SK-N-SH (cell line): ENCODE results near the gene ERICH6.

ENCODE experiments used
- ELF1 ChIP-seq: IDR thresholded peaks from 2 replicates; pipeline ENCODE4 v1.4.0; 2012
- GABPA ChIP-seq: IDR thresholded peaks from 2 replicates; pipeline ENCODE4 v1.4.0; 2012; ENCODE audit warnings: low read depth, mild to moderate bottlenecking
- MAX ChIP-seq: IDR thresholded peaks from 2 replicates; pipeline ENCODE4 v1.4.0; 2012; ENCODE audit warnings: low read depth
- PBX3 ChIP-seq: IDR thresholded peaks from 2 replicates; pipeline ENCODE4; 2012
- POLR2AphosphoS5 ChIP-seq: IDR thresholded peaks from 2 replicates; pipeline ENCODE4 v1.6.1; 2012; ENCODE audit warnings: low read depth, low read length
- RAD21 ChIP-seq: IDR thresholded peaks from 2 replicates; pipeline ENCODE4 v1.6.1; 2012; ENCODE audit warnings: mild to moderate bottlenecking, low read length
- SMC3 ChIP-seq: IDR thresholded peaks from 2 replicates; pipeline ENCODE4 v1.6.1; 2012; ENCODE audit warnings: low read depth, low read length, improper control_type of control experiment
- TAF1 ChIP-seq: IDR thresholded peaks from 2 replicates; pipeline ENCODE4 v1.6.1; 2012; ENCODE audit warnings: low read depth, mild to moderate bottlenecking, low read length, moderate library complexity, borderline replicate concordance
- TCF12 ChIP-seq: IDR thresholded peaks from 2 replicates; pipeline ENCODE4 v1.4.0; 2012
- USF2 ChIP-seq: fragments of 150-350 bp; IDR thresholded peaks from 2 replicates; pipeline ENCODE4 v1.6.1; 2017; ENCODE audit warnings: antibody characterized with exemption, low read length, low read depth, borderline replicate concordance
- YY1 ChIP-seq: IDR thresholded peaks from 2 replicates; pipeline ENCODE4 v1.4.0; 2012; ENCODE audit warnings: low read depth, mild to moderate bottlenecking
- TF ChIP-seq, protein P1 (sequence below): IDR thresholded peaks from 2 replicates; pipeline ENCODE4 v1.4.0; 2012; ENCODE audit warnings: low read depth, borderline replicate concordance
- TF ChIP-seq, protein P2 (sequence below): fragments of 200-600 bp; sonication (generic); IDR thresholded peaks from 2 replicates; pipeline ENCODE4 v1.6.1; 2017; ENCODE audit warnings: antibody characterized with exemption, mild to moderate bottlenecking, moderate library complexity

DNA sequence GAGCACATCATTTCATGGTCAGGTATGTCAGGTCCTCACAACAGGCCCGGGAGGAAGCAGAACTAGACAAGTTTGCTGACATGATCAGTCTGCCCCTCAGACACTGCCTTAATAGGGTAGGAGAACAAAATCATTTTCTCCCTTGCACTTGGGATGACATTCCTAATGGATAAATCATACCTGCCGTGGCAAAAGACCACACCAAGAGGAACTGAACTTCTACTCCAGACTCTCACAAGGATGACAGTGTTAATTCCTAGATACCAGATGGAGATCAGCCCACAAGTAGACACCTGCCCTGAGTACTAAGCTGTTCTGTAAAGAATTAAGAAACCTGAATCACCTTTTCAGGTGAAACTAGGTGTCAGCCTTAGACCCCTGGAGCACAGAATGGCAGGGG is 39.8 kb upstream of the ERICH6 start:
- TF ChIP-seq, protein P1, sequence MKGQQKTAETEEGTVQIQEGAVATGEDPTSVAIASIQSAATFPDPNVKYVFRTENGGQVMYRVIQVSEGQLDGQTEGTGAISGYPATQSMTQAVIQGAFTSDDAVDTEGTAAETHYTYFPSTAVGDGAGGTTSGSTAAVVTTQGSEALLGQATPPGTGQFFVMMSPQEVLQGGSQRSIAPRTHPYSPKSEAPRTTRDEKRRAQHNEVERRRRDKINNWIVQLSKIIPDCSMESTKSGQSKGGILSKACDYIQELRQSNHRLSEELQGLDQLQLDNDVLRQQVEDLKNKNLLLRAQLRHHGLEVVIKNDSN, result no peak
- TF ChIP-seq, protein P2, sequence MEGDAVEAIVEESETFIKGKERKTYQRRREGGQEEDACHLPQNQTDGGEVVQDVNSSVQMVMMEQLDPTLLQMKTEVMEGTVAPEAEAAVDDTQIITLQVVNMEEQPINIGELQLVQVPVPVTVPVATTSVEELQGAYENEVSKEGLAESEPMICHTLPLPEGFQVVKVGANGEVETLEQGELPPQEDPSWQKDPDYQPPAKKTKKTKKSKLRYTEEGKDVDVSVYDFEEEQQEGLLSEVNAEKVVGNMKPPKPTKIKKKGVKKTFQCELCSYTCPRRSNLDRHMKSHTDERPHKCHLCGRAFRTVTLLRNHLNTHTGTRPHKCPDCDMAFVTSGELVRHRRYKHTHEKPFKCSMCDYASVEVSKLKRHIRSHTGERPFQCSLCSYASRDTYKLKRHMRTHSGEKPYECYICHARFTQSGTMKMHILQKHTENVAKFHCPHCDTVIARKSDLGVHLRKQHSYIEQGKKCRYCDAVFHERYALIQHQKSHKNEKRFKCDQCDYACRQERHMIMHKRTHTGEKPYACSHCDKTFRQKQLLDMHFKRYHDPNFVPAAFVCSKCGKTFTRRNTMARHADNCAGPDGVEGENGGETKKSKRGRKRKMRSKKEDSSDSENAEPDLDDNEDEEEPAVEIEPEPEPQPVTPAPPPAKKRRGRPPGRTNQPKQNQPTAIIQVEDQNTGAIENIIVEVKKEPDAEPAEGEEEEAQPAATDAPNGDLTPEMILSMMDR, result no peak
- TF ChIP-seq TAF1, result no peak
- no peak for TF ChIP-seq SMC3
- TF ChIP-seq POLR2AphosphoS5, result no peak
- TF ChIP-seq USF2, result no peak
- no peak for TF ChIP-seq GABPA
- no peak for TF ChIP-seq ELF1
- TF ChIP-seq MAX, result no peak
- no peak for TF ChIP-seq RAD21
- TF ChIP-seq TCF12, result no peak
- TF ChIP-seq YY1, result no peak
- no peak for TF ChIP-seq PBX3
